CD4-positive, alpha-beta T cell (primary cell): ENCODE data around the gene CEACAM16. TPM values are rescaled to one million over a fixed set of nuclear protein-coding genes. Genes with fewer than 3 reads are reported as not detected.

ENCODE experiments used
- ATAC-seq: fragments of 200-7000 bp; cut with Tn5 transposase; one replicate; pipeline ENCODE4 v1.10.0; 2022; ENCODE audit warnings: mild to moderate bottlenecking; ENCODE audit not compliant: poor library complexity
- CTCF ChIA-PET: fragments of 350-600 bp; sonication (Branson Sonifier 250); formaldehyde crosslinking; loops from one replicate; lab custom pipeline; 2021; ENCODE audit warnings: antibody characterized with exemption, inconsistent platforms; lab: Charles Lee
- POLR2A ChIA-PET: fragments of 350-600 bp; sonication (Branson Sonifier 250); formaldehyde crosslinking; loops from one replicate; lab custom pipeline; 2021; ENCODE audit warnings: antibody characterized with exemption, inconsistent platforms; lab: Charles Lee
- DNase-seq, 14 experiments: peaks; one replicate each; pipeline ENCODE4 v3.0.0-alpha.2; 2013 to 2020; ENCODE audit warnings: mixed read lengths in 2 of 14
- H3K27ac ChIP-seq, 2 donors: one replicate each; pipeline versions ENCODE4 v1.5.1 to v1.7.0; 2013; ENCODE audit warnings: low read length in 2 of 2, low read depth in 1 of 2, mild to moderate bottlenecking in 1 of 2
- H3K27me3 ChIP-seq, 2 experiments: 1 replicate in 1 of 2; 2 replicates in 1 of 2; pipeline versions ENCODE4 v1.6.1 to v1.7.0; 2013; ENCODE audit warnings: low read length in 2 of 2, control low read depth in 1 of 2, mild to moderate bottlenecking in 1 of 2, moderate library complexity in 1 of 2; ENCODE audit not compliant: insufficient read depth in 2 of 2, control insufficient read depth in 1 of 2
- H3K36me3 ChIP-seq: one replicate; pipeline ENCODE4 v1.6.1; 2013; ENCODE audit warnings: low read length, control low read depth; ENCODE audit not compliant: insufficient read depth
- H3K4me1 ChIP-seq: one replicate; pipeline ENCODE4 v1.6.1; 2013; ENCODE audit warnings: low read length, control low read depth; ENCODE audit not compliant: insufficient read depth
- H3K4me3 ChIP-seq: one replicate; pipeline ENCODE4 v1.5.1; 2013; ENCODE audit warnings: mild to moderate bottlenecking, low read length, moderate library complexity
- H3K9me3 ChIP-seq, 2 experiments: 1 replicate in 1 of 2; 2 replicates in 1 of 2; pipeline versions ENCODE4 v1.6.1 to v1.7.0; 2013; ENCODE audit warnings: low read length in 2 of 2, mild to moderate bottlenecking in 2 of 2, control low read depth in 1 of 2, moderate library complexity in 1 of 2; ENCODE audit not compliant: control insufficient read depth in 1 of 2, insufficient read depth in 1 of 2
- H3K27ac Mint-ChIP-seq: one replicate; pipeline ENCODE4 v1.8.0; 2020; ENCODE audit warnings: mixed read lengths
- H3K27me3 Mint-ChIP-seq: one replicate; pipeline ENCODE4 v1.8.0; 2021; ENCODE audit warnings: mixed read lengths
- H3K36me3 Mint-ChIP-seq: one replicate; pipeline ENCODE4 v1.8.0; 2021; ENCODE audit warnings: low read depth, mixed read lengths
- H3K4me1 Mint-ChIP-seq: one replicate; pipeline ENCODE4 v1.8.0; 2021; ENCODE audit warnings: low read depth, mixed read lengths
- H3K4me3 Mint-ChIP-seq: one replicate; pipeline ENCODE4 v1.8.0; 2020; ENCODE audit warnings: mild to moderate bottlenecking, mixed read lengths
- H3K9me3 Mint-ChIP-seq: one replicate; pipeline ENCODE4 v1.8.0; 2020; ENCODE audit warnings: mixed read lengths
- CTCF ChIP-seq: fragments of 200-600 bp; IDR thresholded peaks from one replicate; pipeline ENCODE4 v1.8.0; 2022; ENCODE audit warnings: antibody characterized with exemption, mild to moderate bottlenecking
- intact Hi-C, 2 experiments: fragments of 100-400 bp; cut with DNase I in 1 of 2; cut with micrococcal nuclease in 1 of 2; formaldehyde crosslinking; loops; one replicate each; pipeline versions ENCODE4 v1.15.1 to v1.9.0; 2023 to 2025; cut with DNase I, micrococcal nuclease
- total RNA-seq, 174 experiments: library from RNA in 2 of 174; stranded (reverse) in 2 of 174; gene quantifications; one replicate each; pipeline ENCODE4 v1.2.3 and lab custom pipeline; 2021 to 2026

CEACAM16 gene
- total RNA-seq, 2 experiments from 2014 or later, result not detected

- Histone ChIP-seq H3K4me3 (no peak overlapping the region), H3K27me3 (no peaks in the 10 kb centered on the region), H3K4me1 (no peaks in the 10 kb centered on the region), H3K9me3 (peaks cover 8 to 12% of the 10 kb centered on the region in 2 experiments), H3K36me3 (no peaks in the 10 kb centered on the region), H3K27ac (no peak overlapping the region)
- no peak for ATAC-seq
- Mint-ChIP-seq H3K9me3 (peaks cover 6% of the 10 kb centered on the region), H3K4me3 (no peak overlapping the region), H3K27ac (no peak overlapping the region), H3K27me3 (no peaks in the 10 kb centered on the region), H3K4me1 (no peaks in the 10 kb centered on the region), H3K36me3 (no peaks in the 10 kb centered on the region)
- POLR2A ChIA-PET, result no interaction called here
- intact Hi-C loops, result no loop called here
- TF ChIP-seq CTCF, result no peak
- DNase-seq, result no peak
- CTCF ChIA-PET, result interaction anchor here (0.7 to 1.2 kb wide), 2 partner anchors 11 to 243 kb away, joined by 4 to 6 read pairs; no protein-coding TSS in a partner anchor
These were observed 14.0 kb downstream of the CEACAM16 start for GRCh38 chr19:44712864-44713515.

- H3K36me3 Mint-ChIP-seq, result no peaks in the 10 kb centered on the region
- no peak overlapping the region for H3K27ac ChIP-seq
- H3K27ac Mint-ChIP-seq, result no peak overlapping the region
- H3K4me1 ChIP-seq, result no peaks in the 10 kb centered on the region
- H3K4me1 Mint-ChIP-seq, result no peaks in the 10 kb centered on the region
- no peaks in the 10 kb centered on the region for H3K27me3 ChIP-seq
- ChIA-PET POLR2A (interaction anchor here (0.8 kb wide), 1 partner anchor 9 kb away, joined by 3 read pairs; no protein-coding TSS in a partner anchor), CTCF (interaction anchor here (0.9 to 1.0 kb wide), 2 partner anchors 25 to 56 kb away, joined by 3 to 4 read pairs; no protein-coding TSS in a partner anchor)
- ATAC-seq (no peak), DNase-seq (no peak)
- no peaks in the 10 kb centered on the region for H3K36me3 ChIP-seq
- peaks cover 6% of the 10 kb centered on the region for H3K9me3 Mint-ChIP-seq
- H3K9me3 ChIP-seq, result peaks cover 8 to 12% of the 10 kb centered on the region in 2 experiments
- no peak overlapping the region for H3K4me3 Mint-ChIP-seq
- H3K4me3 ChIP-seq, result no peak overlapping the region
- intact Hi-C loops, result no loop called here
- no peak for TF ChIP-seq CTCF
- H3K27me3 Mint-ChIP-seq, result no peaks in the 10 kb centered on the region
These were observed 15.7 kb downstream of the CEACAM16 start for GRCh38 chr19:44714597-44715169.

- no peak overlapping the region for H3K4me3 ChIP-seq
- peaks cover 0 to 1% of the 10 kb centered on the region in 2 experiments for H3K27me3 ChIP-seq
- DNase-seq (no peak), ATAC-seq (no peak)
- H3K9me3 ChIP-seq, result peaks cover 8 to 12% of the 10 kb centered on the region in 2 experiments
- no peak overlapping the region for H3K27ac ChIP-seq
- H3K4me1 Mint-ChIP-seq, result no peaks in the 10 kb centered on the region
- no peaks in the 10 kb centered on the region for H3K27me3 Mint-ChIP-seq
- no peak overlapping the region for H3K27ac Mint-ChIP-seq
- no peak for TF ChIP-seq CTCF
- no peak overlapping the region for H3K4me3 Mint-ChIP-seq
- peaks cover 6% of the 10 kb centered on the region for H3K9me3 Mint-ChIP-seq
- H3K36me3 Mint-ChIP-seq, result no peaks in the 10 kb centered on the region
- peaks cover 2% of the 10 kb centered on the region for H3K4me1 ChIP-seq
- intact Hi-C loops, result no loop called here
- no peaks in the 10 kb centered on the region for H3K36me3 ChIP-seq
- CTCF ChIA-PET, result interaction anchor here (1.7 kb wide), 1 partner anchor 53 kb away, joined by 6 read pairs; no protein-coding TSS in a partner anchor
- POLR2A ChIA-PET, result no interaction called here
These were observed 18.7 kb downstream of the CEACAM16 start for GRCh38 chr19:44717603-44718002.
